ENCODE measurements around the gene NUP62. TPM values are rescaled to one million over a fixed set of nuclear protein-coding genes. Genes with fewer than 3 reads are reported as not detected.

The NUP62 gene
- total and polyA plus RNA-seq, 10 donors: 17.3 to 60.9 (median 46.1) TPM

DNA sequence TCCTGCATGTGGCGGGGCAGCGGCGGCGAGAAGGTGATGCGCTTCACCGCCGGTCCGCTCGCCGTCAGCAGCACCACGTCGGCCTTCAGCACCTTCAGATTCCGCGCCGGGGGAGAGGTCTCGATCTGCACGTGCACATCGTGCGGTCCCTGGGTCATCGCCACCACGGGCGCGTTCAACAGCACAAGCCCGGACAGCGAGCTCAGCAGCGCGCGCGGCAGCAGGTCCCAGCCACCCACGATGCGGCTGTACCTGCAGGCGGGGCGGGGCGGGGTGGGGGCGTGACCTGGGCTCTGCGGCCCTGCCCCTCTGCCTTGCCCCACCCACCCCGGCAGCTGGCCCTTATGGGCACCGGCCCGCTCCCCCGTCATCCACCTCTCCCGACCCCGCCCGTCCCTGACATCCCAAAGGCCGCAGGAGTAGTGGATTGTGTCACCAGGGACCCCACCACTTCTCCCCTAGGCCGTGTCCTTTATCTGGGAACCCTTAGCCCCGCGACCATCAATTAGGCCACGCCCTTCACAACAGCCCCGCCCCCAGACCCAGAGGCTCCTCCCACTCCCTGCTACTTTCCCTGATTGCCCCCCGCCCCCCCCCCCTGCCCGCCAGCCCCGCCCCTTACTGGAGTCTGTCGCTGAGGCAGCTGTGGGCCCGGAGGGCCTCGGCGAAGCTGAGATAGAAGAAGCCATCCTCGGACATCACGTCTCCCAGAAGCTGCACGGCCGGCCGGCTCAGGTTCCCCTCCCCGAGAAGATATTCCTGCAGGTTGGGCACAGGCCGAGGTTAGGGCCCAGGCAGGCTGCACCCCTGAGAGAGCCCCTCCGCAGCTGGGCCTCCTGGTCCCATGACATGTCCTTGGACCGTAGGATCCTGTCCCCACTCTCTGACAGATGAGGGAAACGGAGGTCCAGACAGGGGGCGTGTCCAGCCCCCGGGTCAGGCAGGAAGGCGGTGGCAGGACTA lies 38.7 kb downstream of the NUP62 start:
- Histone ChIP-seq H3K9me3 (no peaks in the 10 kb centered on the region), H3K36me3 (peaks cover 0 to 38% (median 2%) of the 10 kb centered on the region in 6 donors), H3K27me3 (replicated peaks in 1 of 7) (peaks cover 0 to 10% (median 0%) of the 10 kb centered on the region in 7 donors), H3K4me1 (peaks cover 2 to 51% (median 27%) of the 10 kb centered on the region in 6 donors), H3K4me3 (peak overlapping the region; percentile 24 to 69 (median 46)), H3K27ac (peak overlapping the region in 4 of 8 donors; percentile 30 to 39 (median 32))
- 11 to 26% (median 22%) methylated on average over 33 to 69 of the region's 69 CpGs for WGBS, 5 donors
- TF ChIP-seq POLR2AphosphoS5 (IDR thresholded peaks at IDR 0.05) (peak; percentile 36 to 72 (median 47)), POLR2A (IDR thresholded peaks at IDR 0.05) (no peak)
- TF ChIP-seq, protein P1, sequence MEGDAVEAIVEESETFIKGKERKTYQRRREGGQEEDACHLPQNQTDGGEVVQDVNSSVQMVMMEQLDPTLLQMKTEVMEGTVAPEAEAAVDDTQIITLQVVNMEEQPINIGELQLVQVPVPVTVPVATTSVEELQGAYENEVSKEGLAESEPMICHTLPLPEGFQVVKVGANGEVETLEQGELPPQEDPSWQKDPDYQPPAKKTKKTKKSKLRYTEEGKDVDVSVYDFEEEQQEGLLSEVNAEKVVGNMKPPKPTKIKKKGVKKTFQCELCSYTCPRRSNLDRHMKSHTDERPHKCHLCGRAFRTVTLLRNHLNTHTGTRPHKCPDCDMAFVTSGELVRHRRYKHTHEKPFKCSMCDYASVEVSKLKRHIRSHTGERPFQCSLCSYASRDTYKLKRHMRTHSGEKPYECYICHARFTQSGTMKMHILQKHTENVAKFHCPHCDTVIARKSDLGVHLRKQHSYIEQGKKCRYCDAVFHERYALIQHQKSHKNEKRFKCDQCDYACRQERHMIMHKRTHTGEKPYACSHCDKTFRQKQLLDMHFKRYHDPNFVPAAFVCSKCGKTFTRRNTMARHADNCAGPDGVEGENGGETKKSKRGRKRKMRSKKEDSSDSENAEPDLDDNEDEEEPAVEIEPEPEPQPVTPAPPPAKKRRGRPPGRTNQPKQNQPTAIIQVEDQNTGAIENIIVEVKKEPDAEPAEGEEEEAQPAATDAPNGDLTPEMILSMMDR (IDR thresholded peaks at IDR 0.05 in 8 of 11, conservative IDR thresholded peaks at IDR 0.05 in 3 of 11): peak in 6 of 11 experiments; percentile 3 to 62 (median 46)
- DNase-seq: peak; percentile 89
- intact Hi-C loops (cut with DNase I; ENCODE audit: low total_unique reads): no loop called here

DNA sequence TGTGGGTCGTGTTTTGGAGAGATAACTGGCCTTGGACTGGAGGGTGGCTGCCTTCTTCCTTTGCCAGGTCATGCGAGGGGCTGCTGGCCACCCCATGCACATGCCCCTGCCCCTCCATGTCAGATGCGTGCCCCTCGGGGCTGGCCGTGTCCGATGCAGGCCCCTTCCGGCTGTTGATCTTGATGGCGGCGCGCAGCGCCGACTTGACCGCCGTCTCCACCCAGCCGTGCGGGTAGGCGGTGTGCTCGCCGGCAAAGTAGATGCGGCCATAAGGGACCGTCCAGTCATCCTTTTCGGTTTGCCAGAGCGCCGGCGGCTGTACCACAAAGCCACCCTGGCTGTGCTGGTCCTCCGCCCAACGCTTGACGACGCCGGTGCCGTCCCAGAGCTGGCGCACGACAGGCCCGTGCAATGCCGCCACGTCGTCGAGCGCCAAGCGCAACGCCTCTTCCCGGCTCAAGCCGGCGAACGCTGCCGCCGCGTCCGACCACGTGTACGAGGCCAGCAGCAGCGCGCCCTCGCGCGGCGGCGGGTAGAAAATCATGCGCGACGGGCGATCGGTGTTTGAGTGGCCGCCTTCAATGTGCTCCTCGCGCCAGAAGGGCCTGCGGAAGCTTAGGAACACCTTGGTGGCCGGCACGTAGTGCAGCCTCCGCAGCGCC lies 39.5 kb downstream of the NUP62 start:
- H3K36me3 ChIP-seq: peaks cover 0 to 46% (median 10%) of the 10 kb centered on the region in 6 donors
- no peak for TF ChIP-seq POLR2A (IDR thresholded peaks at IDR 0.05)
- TF ChIP-seq, protein P1 (IDR thresholded peaks at IDR 0.05 in 8 of 11, conservative IDR thresholded peaks at IDR 0.05 in 3 of 11): peak; percentile 64 to 88 (median 83)
- peak; percentile 75 to 91 (median 79) for TF ChIP-seq POLR2AphosphoS5 (IDR thresholded peaks at IDR 0.05)
- peak overlapping the region; percentile 24 to 69 (median 46) for H3K4me3 ChIP-seq
- H3K4me1 ChIP-seq: peaks cover 0 to 43% (median 24%) of the 10 kb centered on the region in 6 donors
- H3K9me3 ChIP-seq: no peaks in the 10 kb centered on the region
- peak; percentile 92 for DNase-seq
- WGBS, 5 donors: 27 to 90% (median 30%) methylated on average over 1 to 71 of the region's 71 CpGs
- peak overlapping the region in 4 of 8 donors; percentile 30 to 39 (median 32) for H3K27ac ChIP-seq
- peaks cover 0 to 10% (median 0%) of the 10 kb centered on the region in 7 donors for H3K27me3 ChIP-seq (replicated peaks in 1 of 7)
- intact Hi-C loops (cut with DNase I; ENCODE audit: low total_unique reads): no loop called here

DNA sequence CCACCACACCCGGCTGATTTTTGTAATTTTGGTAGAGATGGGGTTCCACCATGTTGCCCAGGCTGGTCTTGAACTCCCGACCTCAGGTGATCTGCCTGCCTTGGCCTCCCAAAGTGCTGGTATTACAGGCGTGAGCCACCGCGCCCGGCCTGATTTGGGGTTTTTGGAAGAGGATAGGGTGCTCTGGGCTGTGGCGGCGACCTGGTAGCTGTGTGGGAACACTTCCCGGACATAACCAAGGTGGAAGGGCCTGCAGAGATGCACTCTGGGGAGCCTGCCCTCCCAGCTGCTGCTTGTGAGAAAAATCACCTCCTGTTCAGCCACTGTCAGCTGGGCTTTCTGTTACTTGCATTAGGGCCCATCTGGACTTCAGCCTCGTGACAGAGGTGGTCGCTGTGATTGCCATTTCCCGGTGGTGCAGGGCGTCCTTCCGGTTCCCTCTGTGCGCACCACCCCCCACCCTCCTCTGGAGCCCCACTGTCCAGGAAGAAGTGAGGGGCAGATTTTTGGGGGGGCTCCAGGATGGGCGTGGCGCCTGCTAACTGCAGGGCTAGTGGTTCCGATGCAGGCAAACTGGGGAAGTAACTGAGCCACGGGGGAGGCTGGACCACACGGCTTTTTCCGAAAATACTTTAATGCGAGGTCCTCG lies 40.1 kb downstream of the NUP62 start:
- WGBS, 5 donors: 89 to 94% (median 91%) methylated on average over 23 of the region's 23 CpGs
- peaks cover 0 to 41% (median 24%) of the 10 kb centered on the region in 6 donors for H3K4me1 ChIP-seq
- H3K27ac ChIP-seq: no peak overlapping the region
- no peak for DNase-seq
- TF ChIP-seq POLR2AphosphoS5 (IDR thresholded peaks at IDR 0.05) (no peak), POLR2A (IDR thresholded peaks at IDR 0.05) (no peak)
- TF ChIP-seq, protein P1 (IDR thresholded peaks at IDR 0.05 in 8 of 11, conservative IDR thresholded peaks at IDR 0.05 in 3 of 11): no peak
- H3K27me3 ChIP-seq (replicated peaks in 1 of 7): peaks cover 0 to 10% (median 0%) of the 10 kb centered on the region in 7 donors
- H3K36me3 ChIP-seq: peaks cover 0 to 53% (median 17%) of the 10 kb centered on the region in 6 donors
- no peaks in the 10 kb centered on the region for H3K9me3 ChIP-seq
- no peak overlapping the region for H3K4me3 ChIP-seq
- intact Hi-C loops (cut with DNase I; ENCODE audit: low total_unique reads): no loop called here

Data from spleen (tissue), 11 donors.